Prostate gland (tissue), 2 donors: ENCODE data around the gene AMDHD2.

Experiments
- CTCF ChIP-seq, 4 experiments: fragments of 200-600 bp in 2 of 4; fragments of 450-650 bp in 2 of 4; sonication (generic) in 2 of 4; IDR thresholded peaks; 1 replicate in 3 of 4; 2 replicates in 1 of 4; pipeline ENCODE4 v1.5.1; 2016 to 2019; ENCODE audit warnings: antibody characterized with exemption in 4 of 4, mild to moderate bottlenecking in 2 of 4, moderate library complexity in 2 of 4
- POLR2A ChIP-seq: fragments of 450-650 bp; IDR thresholded peaks from one replicate; pipeline ENCODE4 v1.6.1; 2016; ENCODE audit warnings: antibody characterized with exemption, mild to moderate bottlenecking
- POLR2AphosphoS5 ChIP-seq: sonication (generic); formaldehyde crosslinking; IDR thresholded peaks from one replicate; pipeline ENCODE4 v1.6.1; 2017; ENCODE audit warnings: antibody characterized with exemption

- TF ChIP-seq CTCF (IDR thresholded peaks at IDR 0.05) (no peak), POLR2A (no peak), POLR2AphosphoS5 (no peak)
These were observed 47.2 kb upstream of the AMDHD2 start for GRCh38 chr16:2472885-2473445.
